HCT116 (cell line): ENCODE data around the gene ZC3H8.
"Not testable (repeated sequence)": the region's sequence is repeated elsewhere in the genome, so short reads cannot be mapped to it uniquely, and the experiment has no call there.

ENCODE experiments used
- EGR1 ChIP-seq: IDR thresholded peaks from 2 replicates; pipeline ENCODE4 v1.6.1; 2012; ENCODE audit warnings: low read depth
- POLR2A ChIP-seq: IDR thresholded peaks from 2 replicates; pipeline ENCODE4 v1.7.0; 2011; ENCODE audit warnings: borderline replicate concordance; ENCODE audit not compliant: insufficient read depth, insufficient read length; ENCODE audit errors: extremely low read depth

GRCh38 chr2:112283535-112283934 lies 28.7 kb upstream of the ZC3H8 start:
- TF ChIP-seq POLR2A, EGR1: not testable (repeated sequence)
